Frontal cortex (tissue), 4 donors: ENCODE measurements around the gene SNAPC2. TPM values are rescaled to one million over a fixed set of nuclear protein-coding genes. Genes with fewer than 3 reads are reported as not detected.
A peak's percentile ranks its signal among the peaks of the same experiment; 100 is the strongest.

Source experiments
- DNase-seq, 2 donors: peaks; one replicate each; pipeline ENCODE4 v3.0.0; 2012; ENCODE audit warnings: low spot score in 2 of 2
- FAIRE-seq: peaks from 2 replicates; lab custom pipeline; 2012; peaks lifted over from hg19 to GRCh38; lab: Jason Lieb, UNC
- total RNA-seq: library from RNA; depleted of rRNA; stranded (reverse); fragments of >200 nt; gene quantifications from one replicate; pipeline ENCODE4 v1.2.3, GENCODE V29; 2014
- donor health status: control.
- donor health status: control.
- donor health status: control.

Gene SNAPC2
- total RNA-seq, 1 donor from 2014 or later: 4.9 TPM

DNA sequence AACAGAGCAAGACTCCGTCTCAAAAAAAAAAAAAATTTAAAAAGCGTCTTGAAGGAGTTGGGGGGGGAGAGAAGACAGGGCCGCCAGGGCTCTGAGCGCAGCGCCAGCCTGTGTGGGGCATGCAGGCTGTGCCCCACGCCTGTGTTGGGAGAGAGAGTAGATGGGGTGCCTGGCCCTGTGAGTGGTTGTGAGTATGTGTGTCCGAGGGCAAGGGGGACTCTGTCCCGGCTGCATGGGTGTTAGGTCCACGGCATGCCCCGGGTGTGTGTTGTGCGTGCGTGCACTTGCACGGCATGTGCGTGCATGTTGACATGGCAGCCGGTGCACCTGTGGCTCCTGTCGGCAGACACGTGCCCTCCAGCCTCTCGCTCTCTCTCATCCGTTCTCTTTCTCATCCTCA, 13.0 kb upstream of the SNAPC2 start:
- DNase-seq (no peak), FAIRE-seq (no peak)

GRCh38 chr19:7907544-7907943, 12.6 kb upstream of the SNAPC2 start:
- no peak for FAIRE-seq

GRCh38 chr19:7908078-7908699, 11.9 kb upstream of the SNAPC2 start:
- no peak for FAIRE-seq
- DNase-seq: no peak

More at GRCh38 chr19:7907544-7907943, 12.6 kb upstream of the SNAPC2 start:
- no peak for DNase-seq

DNA sequence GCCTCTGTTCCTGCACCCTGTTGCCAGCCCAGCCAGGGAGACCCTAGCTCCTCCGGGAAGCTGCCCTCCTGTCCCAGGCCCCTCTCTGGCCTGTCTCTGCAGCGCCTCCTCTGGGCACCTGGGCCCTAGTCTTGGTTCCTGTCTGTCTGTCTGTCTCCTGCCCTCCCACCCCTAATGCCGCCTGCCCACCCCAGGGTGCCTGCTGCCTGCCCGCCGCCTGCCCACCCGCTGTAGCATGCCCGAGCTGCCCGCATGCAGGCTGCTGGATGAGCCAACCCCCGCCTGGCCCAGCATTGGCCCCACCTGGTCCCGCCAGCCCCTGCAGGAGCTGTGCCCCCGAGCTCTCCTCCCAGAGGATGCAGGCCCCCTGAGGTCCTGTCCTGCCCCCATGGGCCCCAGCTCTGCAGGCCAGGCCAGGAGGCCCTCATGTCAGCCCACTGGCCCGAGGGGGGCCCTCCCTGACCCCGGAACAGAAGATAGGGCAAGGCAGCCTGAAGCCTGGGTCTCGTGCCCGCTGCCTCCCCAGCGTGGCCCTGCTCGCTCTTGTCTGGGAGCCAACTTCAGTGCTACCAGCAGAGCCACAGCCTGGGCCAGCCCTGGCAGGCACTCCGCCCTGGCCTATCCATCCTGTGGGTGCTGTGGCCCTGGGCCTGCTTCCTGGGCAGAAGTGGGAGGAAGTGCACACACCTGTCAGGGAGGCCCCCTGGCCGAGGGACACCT, 11.2 kb upstream of the SNAPC2 start:
- FAIRE-seq: no peak
- DNase-seq: no peak

- DNase-seq: no peak
- FAIRE-seq: no peak
Measured at GRCh38 chr19:7909471-7910067, 10.6 kb upstream of the SNAPC2 start.

GRCh38 chr19:7910321-7911161, 9.6 kb upstream of the SNAPC2 start:
- FAIRE-seq (no peak), DNase-seq (no peak)

DNA sequence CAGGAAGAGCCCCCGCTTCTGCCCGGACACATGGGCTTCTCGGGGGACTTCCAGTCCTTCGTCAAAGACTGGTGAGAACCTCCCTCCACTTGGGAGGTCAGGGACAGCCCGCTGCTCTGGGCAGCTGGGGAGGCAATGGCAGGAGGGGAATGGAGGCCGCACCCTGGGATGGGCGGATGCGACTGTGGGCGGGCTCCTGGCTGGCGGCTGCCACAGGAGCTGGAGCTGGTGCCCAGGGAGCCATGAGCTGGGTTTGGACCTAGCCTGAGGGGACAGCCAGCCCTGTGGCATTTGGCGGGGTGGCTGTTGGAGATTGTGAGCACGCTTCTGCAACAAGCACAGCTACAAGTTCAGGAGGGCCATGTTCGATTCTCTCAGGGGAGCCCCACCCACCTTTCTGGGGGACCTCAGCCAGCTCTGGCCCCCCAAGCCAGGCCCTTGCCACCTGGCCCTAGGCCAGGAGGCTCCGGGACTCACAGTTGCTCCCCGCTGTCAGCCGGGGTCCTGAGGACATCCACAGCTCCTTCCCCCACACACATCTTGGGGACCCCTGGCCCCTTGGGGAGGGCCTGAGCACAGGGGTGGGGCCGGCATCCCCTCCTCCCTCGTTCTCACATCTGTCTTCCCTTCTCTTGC, 8.5 kb upstream of the SNAPC2 start:
- FAIRE-seq (no peak), DNase-seq (no peak)

DNA sequence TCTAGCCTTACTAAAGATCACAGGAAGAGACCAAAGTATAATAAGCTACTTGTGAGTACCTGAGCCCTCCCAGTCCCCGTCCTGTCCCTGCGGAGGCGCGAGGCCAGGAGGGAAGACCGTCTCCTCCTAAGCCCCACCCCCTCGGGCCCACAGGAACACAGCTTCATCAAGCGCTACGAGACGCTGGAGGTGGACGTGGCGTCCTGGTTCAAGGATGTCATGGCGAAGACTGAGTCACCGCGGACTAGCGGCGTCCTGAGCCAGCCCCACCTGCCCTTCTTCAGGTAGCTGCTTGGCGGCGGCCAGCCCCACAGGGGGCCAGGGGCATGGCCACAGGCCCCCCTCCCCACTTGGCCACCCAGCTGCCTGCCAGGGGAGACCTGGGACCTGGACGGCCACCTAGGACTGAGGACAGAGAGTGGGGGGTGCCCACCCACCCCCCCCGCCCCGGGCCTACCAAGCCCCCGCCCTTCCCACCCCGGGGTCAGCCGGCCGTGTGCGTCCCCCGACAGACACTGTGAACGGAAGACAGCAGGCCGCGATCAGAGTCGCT, 7.9 kb upstream of the SNAPC2 start:
- DNase-seq (no peak), FAIRE-seq (no peak)

GRCh38 chr19:7912697-7913564, 7.2 kb upstream of the SNAPC2 start:
- FAIRE-seq (no peak), DNase-seq (no peak)

DNA sequence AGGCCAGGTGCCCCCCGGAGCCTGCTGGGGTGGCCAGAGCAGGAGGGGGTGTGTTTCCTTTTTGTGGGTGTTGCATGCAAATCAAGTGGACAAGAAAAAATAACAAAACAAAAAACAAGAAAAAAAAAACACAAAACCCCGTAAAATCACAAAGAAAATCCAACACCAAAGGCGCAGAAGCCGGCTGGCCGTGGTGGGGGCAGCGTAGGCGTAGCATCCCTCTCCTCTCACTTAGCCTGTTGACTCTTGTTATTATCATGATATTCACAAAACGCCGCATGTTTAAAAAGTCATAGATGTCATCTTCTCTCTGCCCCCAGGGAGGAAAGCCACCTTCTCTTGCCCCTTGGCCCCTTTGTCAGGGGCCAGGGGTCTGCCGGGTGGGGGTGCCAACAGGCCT, 6.5 kb upstream of the SNAPC2 start:
- no peak for DNase-seq
- no peak for FAIRE-seq

DNA sequence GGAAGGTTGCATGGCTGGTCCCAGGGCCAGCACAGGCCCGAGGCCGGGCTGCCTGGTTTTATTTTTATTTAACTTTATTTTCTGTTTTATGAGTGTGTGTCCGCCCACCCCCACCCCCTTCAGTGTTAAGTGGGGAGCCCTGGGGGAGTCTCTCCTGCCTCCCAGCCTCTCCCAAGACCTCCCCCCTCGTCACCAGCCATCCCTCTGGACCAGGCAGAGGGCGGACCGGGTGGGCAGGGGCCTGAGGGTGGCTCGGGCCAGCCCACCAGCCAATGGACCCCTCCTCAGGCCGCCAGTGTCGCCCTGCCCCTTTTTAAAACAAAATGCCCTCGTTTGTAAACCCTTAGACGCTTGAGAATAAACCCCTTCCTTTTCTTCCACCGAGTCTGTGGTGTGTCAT, 6.0 kb upstream of the SNAPC2 start:
- no peak for DNase-seq
- FAIRE-seq: no peak

- FAIRE-seq: no peak
- DNase-seq: no peak
Measured at GRCh38 chr19:7914598-7915045, 5.5 kb upstream of the SNAPC2 start, which contains the start of gene TGFBR3L. TSS of gene TGFBR3L (plus strand) at chr19:7914830.

DNA sequence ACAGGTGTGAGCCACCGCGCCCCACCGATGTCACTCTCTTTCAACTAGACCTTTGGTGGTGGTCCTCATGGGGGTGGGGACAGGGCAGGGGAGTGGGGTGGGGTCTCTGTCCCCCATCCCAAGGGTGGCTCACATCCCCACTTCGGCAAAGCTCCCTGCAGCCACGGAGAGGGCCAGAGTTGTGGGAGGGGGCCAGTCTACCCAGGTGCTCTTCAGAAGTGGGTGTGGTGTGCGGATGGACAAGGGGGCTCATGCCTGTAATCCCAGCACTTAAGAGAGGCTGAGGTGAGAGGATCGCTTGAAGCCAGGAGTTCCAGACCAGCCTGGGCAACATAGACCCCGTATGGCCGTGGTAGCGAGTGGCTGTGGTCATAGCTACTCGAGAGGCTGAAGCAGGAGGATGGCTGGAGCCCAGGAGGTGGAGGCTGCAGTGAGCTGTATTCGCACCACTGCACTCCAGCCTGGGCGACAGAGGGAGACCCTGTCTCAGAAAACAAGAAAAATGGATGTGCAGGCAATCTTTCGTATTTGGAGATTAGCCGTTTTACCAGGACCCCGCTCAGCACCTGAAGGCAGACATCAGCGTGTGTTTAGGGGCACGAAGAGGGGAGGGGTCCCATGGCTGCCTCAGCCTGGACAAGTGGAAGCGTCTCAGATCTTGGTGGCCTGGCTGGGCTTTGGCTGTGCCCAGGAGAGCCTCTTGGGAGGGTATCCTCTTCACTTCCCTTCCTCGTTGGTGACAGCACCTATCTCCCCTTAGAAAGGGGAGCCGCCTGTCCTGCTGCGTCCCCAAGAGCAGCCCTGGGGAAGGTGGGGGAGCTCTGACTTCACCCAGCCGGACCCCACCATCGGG, 4.7 kb upstream of the SNAPC2 start:
- FAIRE-seq: no peak
- DNase-seq: no peak

DNA sequence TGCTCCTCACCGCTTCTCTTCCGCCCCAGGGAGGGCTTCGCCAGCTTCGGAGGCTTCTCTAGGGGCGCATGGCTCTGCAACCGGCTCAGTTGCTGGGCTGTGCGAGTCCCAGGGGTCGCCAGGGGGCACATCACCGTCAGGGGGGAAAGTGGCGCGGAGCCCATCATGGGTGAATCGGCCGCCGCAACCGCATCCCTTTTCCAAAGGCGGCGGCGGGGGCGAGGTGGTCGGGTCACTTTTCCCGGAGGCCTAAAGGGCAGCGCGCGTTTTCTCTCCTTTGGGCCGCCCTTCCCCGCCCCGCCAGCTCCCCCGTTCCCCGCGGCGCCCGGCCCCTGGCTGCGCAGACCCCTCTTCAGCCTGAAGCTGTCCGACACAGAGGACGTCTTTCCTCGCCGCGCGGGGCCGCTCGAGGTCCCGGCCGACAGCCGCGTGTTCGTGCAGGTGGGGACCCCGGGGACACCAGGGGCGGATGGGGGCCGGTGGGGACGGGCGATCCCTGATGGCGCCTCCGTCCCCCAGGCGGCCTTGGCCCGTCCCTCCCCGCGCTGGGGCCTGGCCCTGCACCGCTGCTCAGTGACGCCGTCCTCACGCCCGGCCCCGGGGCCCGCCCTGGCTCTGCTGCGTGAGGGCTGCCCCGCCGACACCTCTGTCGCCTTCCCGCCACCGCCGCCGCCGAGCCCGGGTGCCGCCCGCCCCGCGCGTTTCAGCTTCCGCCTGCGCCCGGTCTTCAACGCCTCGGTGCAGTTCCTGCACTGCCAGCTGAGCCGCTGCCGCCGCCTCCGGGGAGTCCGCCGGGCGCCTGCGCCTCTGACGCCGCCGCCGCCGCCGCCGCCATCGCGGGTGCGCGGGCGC, 3.8 kb upstream of the SNAPC2 start:
- FAIRE-seq (no peak), DNase-seq (no peak)

- FAIRE-seq (no peak), DNase-seq (no peak)
Measured at GRCh38 chr19:7916955-7917266, 3.2 kb upstream of the SNAPC2 start.

DNA sequence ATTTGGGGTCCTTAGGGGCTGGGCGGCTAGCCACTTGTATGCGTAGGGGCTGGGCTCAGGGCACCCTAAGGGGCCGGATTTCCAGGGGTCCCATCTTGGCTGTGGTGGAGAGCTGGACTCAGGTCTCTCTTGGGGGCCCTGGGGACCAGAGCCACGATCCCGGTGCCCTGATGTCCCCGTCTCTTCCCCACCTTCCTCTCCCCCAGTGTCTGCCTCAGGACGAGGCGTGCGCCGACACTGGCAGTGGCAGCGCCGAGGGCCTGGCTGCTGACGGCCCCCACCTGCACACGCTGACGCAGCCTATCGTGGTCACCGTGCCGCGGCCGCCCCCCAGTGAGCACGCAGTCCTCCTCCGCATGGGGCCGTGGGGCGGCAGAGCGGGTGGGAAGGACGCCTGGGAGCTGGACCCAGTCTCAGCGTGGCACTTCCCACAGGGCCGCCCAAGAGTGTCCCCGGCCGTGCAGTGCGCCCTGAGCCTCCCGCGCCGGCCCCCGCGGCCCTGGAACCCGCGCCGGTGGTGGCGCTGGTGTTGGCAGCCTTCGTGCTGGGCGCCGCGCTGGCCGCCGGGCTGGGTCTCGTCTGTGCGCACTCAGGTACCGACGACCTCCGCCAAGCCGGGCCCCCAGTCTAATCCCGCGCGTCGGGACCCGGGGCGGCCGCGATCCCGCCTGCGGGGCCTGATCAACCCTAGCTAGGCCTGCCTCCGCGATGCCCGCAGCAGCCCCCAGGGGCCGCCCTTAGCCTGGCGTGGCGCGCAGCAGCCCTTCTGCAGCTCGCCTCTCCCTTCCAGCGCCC, 2.7 kb upstream of the SNAPC2 start:
- DNase-seq (peak in 1 of 2 donors; percentile 68), FAIRE-seq (no peak)
